CD4-positive, alpha-beta T cell (primary cell): ENCODE data around the gene AVP. TPM values are rescaled to one million over a fixed set of nuclear protein-coding genes. Genes with fewer than 3 reads are reported as not detected.
"Not testable (repeated sequence)": the region's sequence is repeated elsewhere in the genome, so short reads cannot be mapped to it uniquely, and the experiment has no call there.

Experiments
- ATAC-seq: fragments of 200-7000 bp; cut with Tn5 transposase; one replicate; pipeline ENCODE4 v1.10.0; 2022; ENCODE audit warnings: mild to moderate bottlenecking; ENCODE audit not compliant: poor library complexity
- CTCF ChIA-PET: fragments of 350-600 bp; sonication (Branson Sonifier 250); formaldehyde crosslinking; loops from one replicate; lab custom pipeline; 2021; ENCODE audit warnings: antibody characterized with exemption, inconsistent platforms; lab: Charles Lee
- POLR2A ChIA-PET: fragments of 350-600 bp; sonication (Branson Sonifier 250); formaldehyde crosslinking; loops from one replicate; lab custom pipeline; 2021; ENCODE audit warnings: antibody characterized with exemption, inconsistent platforms; lab: Charles Lee
- DNase-seq, 14 experiments: peaks; one replicate each; pipeline ENCODE4 v3.0.0-alpha.2; 2013 to 2020; ENCODE audit warnings: mixed read lengths in 2 of 14
- H3K27ac ChIP-seq, 2 donors: one replicate each; pipeline versions ENCODE4 v1.5.1 to v1.7.0; 2013; ENCODE audit warnings: low read length in 2 of 2, low read depth in 1 of 2, mild to moderate bottlenecking in 1 of 2
- H3K27me3 ChIP-seq, 2 experiments: 1 replicate in 1 of 2; 2 replicates in 1 of 2; pipeline versions ENCODE4 v1.6.1 to v1.7.0; 2013; ENCODE audit warnings: low read length in 2 of 2, control low read depth in 1 of 2, mild to moderate bottlenecking in 1 of 2, moderate library complexity in 1 of 2; ENCODE audit not compliant: insufficient read depth in 2 of 2, control insufficient read depth in 1 of 2
- H3K36me3 ChIP-seq: one replicate; pipeline ENCODE4 v1.6.1; 2013; ENCODE audit warnings: low read length, control low read depth; ENCODE audit not compliant: insufficient read depth
- H3K4me1 ChIP-seq: one replicate; pipeline ENCODE4 v1.6.1; 2013; ENCODE audit warnings: low read length, control low read depth; ENCODE audit not compliant: insufficient read depth
- H3K4me3 ChIP-seq: one replicate; pipeline ENCODE4 v1.5.1; 2013; ENCODE audit warnings: mild to moderate bottlenecking, low read length, moderate library complexity
- H3K9me3 ChIP-seq, 2 experiments: 1 replicate in 1 of 2; 2 replicates in 1 of 2; pipeline versions ENCODE4 v1.6.1 to v1.7.0; 2013; ENCODE audit warnings: low read length in 2 of 2, mild to moderate bottlenecking in 2 of 2, control low read depth in 1 of 2, moderate library complexity in 1 of 2; ENCODE audit not compliant: control insufficient read depth in 1 of 2, insufficient read depth in 1 of 2
- H3K27ac Mint-ChIP-seq: one replicate; pipeline ENCODE4 v1.8.0; 2020; ENCODE audit warnings: mixed read lengths
- H3K27me3 Mint-ChIP-seq: one replicate; pipeline ENCODE4 v1.8.0; 2021; ENCODE audit warnings: mixed read lengths
- H3K36me3 Mint-ChIP-seq: one replicate; pipeline ENCODE4 v1.8.0; 2021; ENCODE audit warnings: low read depth, mixed read lengths
- H3K4me1 Mint-ChIP-seq: one replicate; pipeline ENCODE4 v1.8.0; 2021; ENCODE audit warnings: low read depth, mixed read lengths
- H3K4me3 Mint-ChIP-seq: one replicate; pipeline ENCODE4 v1.8.0; 2020; ENCODE audit warnings: mild to moderate bottlenecking, mixed read lengths
- H3K9me3 Mint-ChIP-seq: one replicate; pipeline ENCODE4 v1.8.0; 2020; ENCODE audit warnings: mixed read lengths
- CTCF ChIP-seq: fragments of 200-600 bp; IDR thresholded peaks from one replicate; pipeline ENCODE4 v1.8.0; 2022; ENCODE audit warnings: antibody characterized with exemption, mild to moderate bottlenecking
- intact Hi-C, 2 experiments: fragments of 100-400 bp; cut with DNase I in 1 of 2; cut with micrococcal nuclease in 1 of 2; formaldehyde crosslinking; loops; one replicate each; pipeline versions ENCODE4 v1.15.1 to v1.9.0; 2023 to 2025; cut with DNase I, micrococcal nuclease
- total RNA-seq, 174 experiments: library from RNA in 2 of 174; stranded (reverse) in 2 of 174; gene quantifications; one replicate each; pipeline ENCODE4 v1.2.3 and lab custom pipeline; 2021 to 2026

AVP gene
- total RNA-seq, 2 experiments from 2014 or later: 0.47 to 0.56 TPM

GRCh38 chr20:3077618-3078134 is 6.8 kb downstream of the AVP start:
- H3K36me3 ChIP-seq: no peaks in the 10 kb centered on the region
- H3K4me3 Mint-ChIP-seq: peak overlapping the region; percentile 54
- POLR2A ChIA-PET: interaction anchor here (0.7 to 6.6 kb wide), 12 partner anchors 11 to 80 kb away, joined by 3 to 48 read pairs (median 4); partner anchors contain the start of gene MRPS26
- no peaks in the 10 kb centered on the region for H3K36me3 Mint-ChIP-seq
- peak; percentile 60 for ATAC-seq
- CTCF ChIA-PET: interaction anchor here (0.5 to 2.6 kb wide), 7 partner anchors 9 to 38 kb away, joined by 3 to 9 read pairs (median 5); no protein-coding TSS in a partner anchor
- H3K9me3 Mint-ChIP-seq: no peaks in the 10 kb centered on the region
- H3K4me1 Mint-ChIP-seq: peaks cover 30% of the 10 kb centered on the region
- peaks cover 29% of the 10 kb centered on the region for H3K27me3 Mint-ChIP-seq
- no peak overlapping the region for H3K27ac ChIP-seq
- H3K4me3 ChIP-seq: no peak overlapping the region
- intact Hi-C loops: loop anchor here in 1 of 2 experiments (1.0 to 5.0 kb wide), 2 partner anchors 15 to 80 kb away; partner anchors contain the start of genes FASTKD5 and UBOX5
- no peak for TF ChIP-seq CTCF
- peak overlapping the region; percentile 63 for H3K27ac Mint-ChIP-seq
- peaks cover 25% of the 10 kb centered on the region for H3K4me1 ChIP-seq
- DNase-seq: peak in 2 of 14 experiments; percentile 33 to 41
- peaks cover 17 to 18% of the 10 kb centered on the region in 2 experiments for H3K27me3 ChIP-seq
- peaks cover 0 to 2% of the 10 kb centered on the region in 2 experiments for H3K9me3 ChIP-seq

- peaks cover 38% of the 10 kb centered on the region for H3K4me1 ChIP-seq
- POLR2A ChIA-PET: interaction anchor here (6.6 kb wide), 1 partner anchor 18 kb away, joined by 48 read pairs; no protein-coding TSS in a partner anchor
- CTCF ChIA-PET, H3K36me3 ChIP-seq, ATAC-seq, H3K9me3 Mint-ChIP-seq, H3K9me3 ChIP-seq, H3K27ac ChIP-seq, H3K4me3 ChIP-seq, H3K27ac Mint-ChIP-seq, H3K27me3 Mint-ChIP-seq, H3K36me3 Mint-ChIP-seq, DNase-seq, H3K27me3 ChIP-seq, H3K4me3 Mint-ChIP-seq: not testable (repeated sequence)
- intact Hi-C loops: loop anchor here in 1 of 2 experiments (5.0 kb wide), 1 partner anchor 82 kb away; the partner anchor contains the start of genes FASTKD5 and UBOX5
- peaks cover 37% of the 10 kb centered on the region for H3K4me1 Mint-ChIP-seq
Measured at GRCh38 chr20:3075315-3075714, 9.2 kb downstream of the AVP start.

- no peak overlapping the region for H3K4me3 ChIP-seq
- peaks cover 0 to 7% of the 10 kb centered on the region in 2 experiments for H3K9me3 ChIP-seq
- TF ChIP-seq CTCF: no peak
- ChIA-PET POLR2A (interaction anchor here (6.6 kb wide), 1 partner anchor 19 kb away, joined by 48 read pairs; no protein-coding TSS in a partner anchor), CTCF (interaction anchor here (1.4 kb wide), 1 partner anchor 21 kb away, joined by 4 read pairs; no protein-coding TSS in a partner anchor)
- Mint-ChIP-seq H3K9me3 (no peaks in the 10 kb centered on the region), H3K4me1 (peaks cover 37% of the 10 kb centered on the region), H3K27me3 (peaks cover 4% of the 10 kb centered on the region), H3K27ac (no peak overlapping the region), H3K36me3 (no peaks in the 10 kb centered on the region), H3K4me3 (peak overlapping the region; percentile 4)
- H3K27ac ChIP-seq: no peak overlapping the region
- H3K36me3 ChIP-seq: no peaks in the 10 kb centered on the region
- intact Hi-C loops: loop anchor here (5.0 kb wide), 3 partner anchors 82 to 132 kb away; partner anchors contain the start of genes FASTKD5 (in 1 of the 2), ITPA (in 1 of the 2), LZTS3 (in 1 of the 2) and UBOX5 (in 1 of the 2)
- no peak for DNase-seq
- H3K27me3 ChIP-seq: no peaks in the 10 kb centered on the region
- peaks cover 38% of the 10 kb centered on the region for H3K4me1 ChIP-seq
- ATAC-seq: no peak
Measured at GRCh38 chr20:3074812-3075211, 9.7 kb downstream of the AVP start.

GRCh38 chr20:3073251-3073643 is 11.3 kb downstream of the AVP start:
- H3K27ac ChIP-seq, H3K27me3 Mint-ChIP-seq, H3K36me3 Mint-ChIP-seq, H3K4me3 ChIP-seq, H3K9me3 Mint-ChIP-seq, H3K9me3 ChIP-seq, H3K36me3 ChIP-seq, H3K27me3 ChIP-seq, ATAC-seq, DNase-seq: not testable (repeated sequence)
- POLR2A ChIA-PET: interaction anchor here (1.2 to 6.6 kb wide), 3 partner anchors 10 to 20 kb away, joined by 3 to 48 read pairs (median 7); no protein-coding TSS in a partner anchor
- CTCF ChIA-PET: interaction anchor here (1.4 kb wide), 1 partner anchor 19 kb away, joined by 4 read pairs; no protein-coding TSS in a partner anchor
- Mint-ChIP-seq H3K4me3 (peak overlapping the region; percentile 88), H3K27ac (peak overlapping the region; percentile 87), H3K4me1 (peaks cover 42% of the 10 kb centered on the region)
- peaks cover 38% of the 10 kb centered on the region for H3K4me1 ChIP-seq
- intact Hi-C loops: loop anchor here in 1 of 2 experiments (2.0 to 5.0 kb wide), 3 partner anchors 18 to 134 kb away; partner anchors contain the start of genes ITPA and LZTS3
